WTC11 (cell line): ENCODE data around the gene CRACDL.

Experiments
- ATF2 ChIP-seq: sonication (generic); formaldehyde crosslinking; IDR thresholded peaks from 2 replicates; pipeline ENCODE4 v1.8.1; 2022; ENCODE audit warnings: low read depth, missing genetic modification reagents, borderline replicate concordance
- MAX ChIP-seq: sonication (generic); formaldehyde crosslinking; IDR thresholded peaks from 2 replicates; pipeline ENCODE4 v1.8.0; 2022; ENCODE audit warnings: mild to moderate bottlenecking, missing genetic modification reagents
- NR2C2 ChIP-seq: sonication (generic); formaldehyde crosslinking; IDR thresholded peaks from 2 replicates; pipeline ENCODE4 v1.8.0; 2022; ENCODE audit warnings: mild to moderate bottlenecking, missing genetic modification reagents
- RORB ChIP-seq: fragments of 250-450 bp; sonication (Bioruptor Pico); IDR thresholded peaks from 2 replicates; pipeline ENCODE4 v1.9.0; 2021; ENCODE audit warnings: mild to moderate bottlenecking
- SP1 ChIP-seq: sonication (generic); formaldehyde crosslinking; conservative IDR thresholded peaks from 2 replicates; pipeline ENCODE4 v1.8.1; 2022; ENCODE audit warnings: missing genetic modification reagents
- TCF7 ChIP-seq: sonication (generic); formaldehyde crosslinking; IDR thresholded peaks from 2 replicates; pipeline ENCODE4 v1.8.0; 2022; ENCODE audit warnings: mild to moderate bottlenecking, low read depth, missing genetic modification reagents, moderate library complexity
- TEAD4 ChIP-seq: sonication (generic); formaldehyde crosslinking; IDR thresholded peaks from 2 replicates; pipeline ENCODE4 v1.8.0; 2022; ENCODE audit warnings: mild to moderate bottlenecking, missing genetic modification reagents
- ZNF423 ChIP-seq: fragments of 250-450 bp; sonication (Bioruptor Pico); IDR thresholded peaks from 2 replicates; pipeline ENCODE4 v2.1.2; 2022; ENCODE audit warnings: mild to moderate bottlenecking, moderate library complexity
- ZNF512 ChIP-seq: sonication (generic); formaldehyde crosslinking; IDR thresholded peaks from 2 replicates; pipeline ENCODE4 v1.8.1; 2022; ENCODE audit warnings: missing genetic modification reagents, borderline replicate concordance
- ZSCAN18 ChIP-seq: fragments of 250-450 bp; sonication (Bioruptor Pico); IDR thresholded peaks from 2 replicates; pipeline ENCODE4 v2.1.2; 2022; ENCODE audit warnings: mild to moderate bottlenecking, moderate library complexity
- TF ChIP-seq, protein P1 (sequence below): fragments of 200-600 bp; IDR thresholded peaks from 2 replicates; pipeline ENCODE4 v1.8.0; 2022; ENCODE audit warnings: antibody characterized with exemption
- TF ChIP-seq, protein P2 (sequence below): sonication (generic); formaldehyde crosslinking; IDR thresholded peaks from 2 replicates; pipeline ENCODE4 v1.8.1; 2023; ENCODE audit warnings: mild to moderate bottlenecking, missing genetic modification reagents
- TF ChIP-seq, protein P3 (sequence below): sonication (generic); formaldehyde crosslinking; IDR thresholded peaks from 2 replicates; pipeline ENCODE4 v1.8.0; 2022; ENCODE audit warnings: mild to moderate bottlenecking, missing genetic modification reagents
- TF ChIP-seq, protein P4 (sequence below): sonication (generic); formaldehyde crosslinking; IDR thresholded peaks from 2 replicates; pipeline ENCODE4 v1.8.1; 2023; ENCODE audit warnings: mild to moderate bottlenecking, moderate library complexity, missing genetic modification reagents

DNA sequence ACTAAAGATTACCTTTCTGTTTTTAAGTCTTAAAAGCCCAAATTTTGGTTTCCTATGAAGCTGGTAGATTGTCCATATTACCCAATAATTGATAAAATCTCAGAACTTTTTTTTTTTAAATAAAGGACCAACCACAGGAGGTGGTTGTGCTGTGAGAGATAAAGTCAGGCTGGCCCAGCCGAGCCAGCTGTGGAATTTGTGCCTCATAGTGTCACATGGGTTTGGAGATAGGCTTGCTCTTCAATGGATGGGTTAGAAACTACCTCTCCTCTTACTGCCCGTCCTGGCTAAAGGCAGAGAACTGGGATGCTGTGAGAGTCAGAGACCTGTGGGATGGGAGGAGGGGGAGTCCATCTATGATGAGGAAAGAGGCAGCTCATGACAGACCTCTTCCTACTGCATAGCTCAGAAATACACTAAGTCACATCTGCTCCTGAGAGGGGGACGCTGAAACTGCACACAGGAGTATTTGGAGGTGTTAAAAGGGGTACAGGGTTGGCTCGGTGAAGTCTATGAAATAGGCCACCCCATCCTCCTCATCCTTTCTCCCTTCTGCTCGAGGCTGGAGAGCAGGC is 105.4 kb downstream of the CRACDL start:
- no peak for TF ChIP-seq NR2C2 (CRISPR knock-in tag)
- TF ChIP-seq MAX = no peak
- TF ChIP-seq, protein P1, sequence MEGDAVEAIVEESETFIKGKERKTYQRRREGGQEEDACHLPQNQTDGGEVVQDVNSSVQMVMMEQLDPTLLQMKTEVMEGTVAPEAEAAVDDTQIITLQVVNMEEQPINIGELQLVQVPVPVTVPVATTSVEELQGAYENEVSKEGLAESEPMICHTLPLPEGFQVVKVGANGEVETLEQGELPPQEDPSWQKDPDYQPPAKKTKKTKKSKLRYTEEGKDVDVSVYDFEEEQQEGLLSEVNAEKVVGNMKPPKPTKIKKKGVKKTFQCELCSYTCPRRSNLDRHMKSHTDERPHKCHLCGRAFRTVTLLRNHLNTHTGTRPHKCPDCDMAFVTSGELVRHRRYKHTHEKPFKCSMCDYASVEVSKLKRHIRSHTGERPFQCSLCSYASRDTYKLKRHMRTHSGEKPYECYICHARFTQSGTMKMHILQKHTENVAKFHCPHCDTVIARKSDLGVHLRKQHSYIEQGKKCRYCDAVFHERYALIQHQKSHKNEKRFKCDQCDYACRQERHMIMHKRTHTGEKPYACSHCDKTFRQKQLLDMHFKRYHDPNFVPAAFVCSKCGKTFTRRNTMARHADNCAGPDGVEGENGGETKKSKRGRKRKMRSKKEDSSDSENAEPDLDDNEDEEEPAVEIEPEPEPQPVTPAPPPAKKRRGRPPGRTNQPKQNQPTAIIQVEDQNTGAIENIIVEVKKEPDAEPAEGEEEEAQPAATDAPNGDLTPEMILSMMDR = no peak
- no peak for TF ChIP-seq RORB
- no peak for TF ChIP-seq ZSCAN18 (CRISPR knock-in tag)
- TF ChIP-seq SP1 (CRISPR knock-in tag) = no peak
- TF ChIP-seq ATF2 = no peak
- TF ChIP-seq, protein P2, sequence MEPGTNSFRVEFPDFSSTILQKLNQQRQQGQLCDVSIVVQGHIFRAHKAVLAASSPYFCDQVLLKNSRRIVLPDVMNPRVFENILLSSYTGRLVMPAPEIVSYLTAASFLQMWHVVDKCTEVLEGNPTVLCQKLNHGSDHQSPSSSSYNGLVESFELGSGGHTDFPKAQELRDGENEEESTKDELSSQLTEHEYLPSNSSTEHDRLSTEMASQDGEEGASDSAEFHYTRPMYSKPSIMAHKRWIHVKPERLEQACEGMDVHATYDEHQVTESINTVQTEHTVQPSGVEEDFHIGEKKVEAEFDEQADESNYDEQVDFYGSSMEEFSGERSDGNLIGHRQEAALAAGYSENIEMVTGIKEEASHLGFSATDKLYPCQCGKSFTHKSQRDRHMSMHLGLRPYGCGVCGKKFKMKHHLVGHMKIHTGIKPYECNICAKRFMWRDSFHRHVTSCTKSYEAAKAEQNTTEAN (CRISPR knock-in tag) = no peak
- TF ChIP-seq, protein P3, sequence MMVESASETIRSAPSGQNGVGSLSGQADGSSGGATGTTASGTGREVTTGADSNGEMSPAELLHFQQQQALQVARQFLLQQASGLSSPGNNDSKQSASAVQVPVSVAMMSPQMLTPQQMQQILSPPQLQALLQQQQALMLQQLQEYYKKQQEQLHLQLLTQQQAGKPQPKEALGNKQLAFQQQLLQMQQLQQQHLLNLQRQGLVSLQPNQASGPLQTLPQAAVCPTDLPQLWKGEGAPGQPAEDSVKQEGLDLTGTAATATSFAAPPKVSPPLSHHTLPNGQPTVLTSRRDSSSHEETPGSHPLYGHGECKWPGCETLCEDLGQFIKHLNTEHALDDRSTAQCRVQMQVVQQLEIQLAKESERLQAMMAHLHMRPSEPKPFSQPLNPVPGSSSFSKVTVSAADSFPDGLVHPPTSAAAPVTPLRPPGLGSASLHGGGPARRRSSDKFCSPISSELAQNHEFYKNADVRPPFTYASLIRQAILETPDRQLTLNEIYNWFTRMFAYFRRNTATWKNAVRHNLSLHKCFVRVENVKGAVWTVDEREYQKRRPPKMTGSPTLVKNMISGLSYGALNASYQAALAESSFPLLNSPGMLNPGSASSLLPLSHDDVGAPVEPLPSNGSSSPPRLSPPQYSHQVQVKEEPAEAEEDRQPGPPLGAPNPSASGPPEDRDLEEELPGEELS = no peak
- no peak for TF ChIP-seq ZNF423 (CRISPR knock-in tag)
- TF ChIP-seq TCF7 = no peak
- no peak for TF ChIP-seq TEAD4 (CRISPR knock-in tag)
- TF ChIP-seq ZNF512 (CRISPR knock-in tag) = no peak
- TF ChIP-seq, protein P4, sequence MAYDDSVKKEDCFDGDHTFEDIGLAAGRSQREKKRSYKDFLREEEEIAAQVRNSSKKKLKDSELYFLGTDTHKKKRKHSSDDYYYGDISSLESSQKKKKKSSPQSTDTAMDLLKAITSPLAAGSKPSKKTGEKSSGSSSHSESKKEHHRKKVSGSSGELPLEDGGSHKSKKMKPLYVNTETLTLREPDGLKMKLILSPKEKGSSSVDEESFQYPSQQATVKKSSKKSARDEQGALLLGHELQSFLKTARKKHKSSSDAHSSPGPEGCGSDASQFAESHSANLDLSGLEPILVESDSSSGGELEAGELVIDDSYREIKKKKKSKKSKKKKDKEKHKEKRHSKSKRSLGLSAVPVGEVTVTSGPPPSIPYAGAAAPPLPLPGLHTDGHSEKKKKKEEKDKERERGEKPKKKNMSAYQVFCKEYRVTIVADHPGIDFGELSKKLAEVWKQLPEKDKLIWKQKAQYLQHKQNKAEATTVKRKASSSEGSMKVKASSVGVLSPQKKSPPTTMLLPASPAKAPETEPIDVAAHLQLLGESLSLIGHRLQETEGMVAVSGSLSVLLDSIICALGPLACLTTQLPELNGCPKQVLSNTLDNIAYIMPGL (CRISPR knock-in tag) = no peak
